CD4-positive, alpha-beta T cell (primary cell): ENCODE measurements around the gene RPS6KA3. TPM values are rescaled to one million over a fixed set of nuclear protein-coding genes. Genes with fewer than 3 reads are reported as not detected.

Experiments
- ATAC-seq: fragments of 200-7000 bp; cut with Tn5 transposase; one replicate; pipeline ENCODE4 v1.10.0; 2022; ENCODE audit warnings: mild to moderate bottlenecking; ENCODE audit not compliant: poor library complexity
- CTCF ChIA-PET: fragments of 350-600 bp; sonication (Branson Sonifier 250); formaldehyde crosslinking; loops from one replicate; lab custom pipeline; 2021; ENCODE audit warnings: antibody characterized with exemption, inconsistent platforms; lab: Charles Lee
- POLR2A ChIA-PET: fragments of 350-600 bp; sonication (Branson Sonifier 250); formaldehyde crosslinking; loops from one replicate; lab custom pipeline; 2021; ENCODE audit warnings: antibody characterized with exemption, inconsistent platforms; lab: Charles Lee
- DNase-seq, 14 experiments: peaks; one replicate each; pipeline ENCODE4 v3.0.0-alpha.2; 2013 to 2020; ENCODE audit warnings: mixed read lengths in 2 of 14
- H3K27ac ChIP-seq, 2 donors: one replicate each; pipeline versions ENCODE4 v1.5.1 to v1.7.0; 2013; ENCODE audit warnings: low read length in 2 of 2, low read depth in 1 of 2, mild to moderate bottlenecking in 1 of 2
- H3K27me3 ChIP-seq, 2 experiments: 1 replicate in 1 of 2; 2 replicates in 1 of 2; pipeline versions ENCODE4 v1.6.1 to v1.7.0; 2013; ENCODE audit warnings: low read length in 2 of 2, control low read depth in 1 of 2, mild to moderate bottlenecking in 1 of 2, moderate library complexity in 1 of 2; ENCODE audit not compliant: insufficient read depth in 2 of 2, control insufficient read depth in 1 of 2
- H3K36me3 ChIP-seq: one replicate; pipeline ENCODE4 v1.6.1; 2013; ENCODE audit warnings: low read length, control low read depth; ENCODE audit not compliant: insufficient read depth
- H3K4me1 ChIP-seq: one replicate; pipeline ENCODE4 v1.6.1; 2013; ENCODE audit warnings: low read length, control low read depth; ENCODE audit not compliant: insufficient read depth
- H3K4me3 ChIP-seq: one replicate; pipeline ENCODE4 v1.5.1; 2013; ENCODE audit warnings: mild to moderate bottlenecking, low read length, moderate library complexity
- H3K9me3 ChIP-seq, 2 experiments: 1 replicate in 1 of 2; 2 replicates in 1 of 2; pipeline versions ENCODE4 v1.6.1 to v1.7.0; 2013; ENCODE audit warnings: low read length in 2 of 2, mild to moderate bottlenecking in 2 of 2, control low read depth in 1 of 2, moderate library complexity in 1 of 2; ENCODE audit not compliant: control insufficient read depth in 1 of 2, insufficient read depth in 1 of 2
- H3K27ac Mint-ChIP-seq: one replicate; pipeline ENCODE4 v1.8.0; 2020; ENCODE audit warnings: mixed read lengths
- H3K27me3 Mint-ChIP-seq: one replicate; pipeline ENCODE4 v1.8.0; 2021; ENCODE audit warnings: mixed read lengths
- H3K36me3 Mint-ChIP-seq: one replicate; pipeline ENCODE4 v1.8.0; 2021; ENCODE audit warnings: low read depth, mixed read lengths
- H3K4me1 Mint-ChIP-seq: one replicate; pipeline ENCODE4 v1.8.0; 2021; ENCODE audit warnings: low read depth, mixed read lengths
- H3K4me3 Mint-ChIP-seq: one replicate; pipeline ENCODE4 v1.8.0; 2020; ENCODE audit warnings: mild to moderate bottlenecking, mixed read lengths
- H3K9me3 Mint-ChIP-seq: one replicate; pipeline ENCODE4 v1.8.0; 2020; ENCODE audit warnings: mixed read lengths
- CTCF ChIP-seq: fragments of 200-600 bp; IDR thresholded peaks from one replicate; pipeline ENCODE4 v1.8.0; 2022; ENCODE audit warnings: antibody characterized with exemption, mild to moderate bottlenecking
- intact Hi-C, 2 experiments: fragments of 100-400 bp; cut with DNase I in 1 of 2; cut with micrococcal nuclease in 1 of 2; formaldehyde crosslinking; loops; one replicate each; pipeline versions ENCODE4 v1.15.1 to v1.9.0; 2023 to 2025; cut with DNase I, micrococcal nuclease
- total RNA-seq, 174 experiments: library from RNA in 2 of 174; stranded (reverse) in 2 of 174; gene quantifications; one replicate each; pipeline ENCODE4 v1.2.3 and lab custom pipeline; 2021 to 2026

RPS6KA3 gene
- total RNA-seq, 2 experiments from 2014 or later: 39.6 to 39.7 TPM

GRCh38 chrX:20144491-20144890 lies 122.2 kb downstream of the RPS6KA3 start:
- Mint-ChIP-seq H3K36me3 (peaks cover 5% of the 10 kb centered on the region), H3K4me3 (no peak overlapping the region), H3K27me3 (no peaks in the 10 kb centered on the region), H3K27ac (no peak overlapping the region), H3K9me3 (no peaks in the 10 kb centered on the region), H3K4me1 (peaks cover 19% of the 10 kb centered on the region)
- Histone ChIP-seq H3K36me3 (peaks cover 2% of the 10 kb centered on the region), H3K27me3 (no peaks in the 10 kb centered on the region), H3K4me3 (no peak overlapping the region), H3K9me3 (no peaks in the 10 kb centered on the region), H3K27ac (no peak overlapping the region), H3K4me1 (peaks cover 7% of the 10 kb centered on the region)
- POLR2A ChIA-PET: no interaction called here
- ATAC-seq (no peak), DNase-seq (peak in 1 of 14 experiments; percentile 8)
- intact Hi-C loops: no loop called here
- CTCF ChIA-PET: no interaction called here
- TF ChIP-seq CTCF: no peak

- Histone ChIP-seq H3K4me1 (peaks cover 13% of the 10 kb centered on the region), H3K36me3 (peaks cover 4% of the 10 kb centered on the region), H3K27me3 (no peaks in the 10 kb centered on the region), H3K27ac (no peak overlapping the region), H3K4me3 (no peak overlapping the region), H3K9me3 (no peaks in the 10 kb centered on the region)
- TF ChIP-seq CTCF: no peak
- peaks cover 28% of the 10 kb centered on the region for H3K4me1 Mint-ChIP-seq
- intact Hi-C loops: loop anchor here in 1 of 2 experiments (2.0 kb wide), 1 partner anchor 121 kb away; no protein-coding TSS in a partner anchor
- H3K27ac Mint-ChIP-seq: no peak overlapping the region
- ATAC-seq (no peak), DNase-seq (no peak)
- CTCF ChIA-PET: no interaction called here
- no peaks in the 10 kb centered on the region for H3K9me3 Mint-ChIP-seq
- H3K36me3 Mint-ChIP-seq: peaks cover 14% of the 10 kb centered on the region
- no peaks in the 10 kb centered on the region for H3K27me3 Mint-ChIP-seq
- H3K4me3 Mint-ChIP-seq: no peak overlapping the region
- POLR2A ChIA-PET: no interaction called here
Measured at GRCh38 chrX:20143561-20143960, 123.1 kb downstream of the RPS6KA3 start.

- no peak overlapping the region for H3K27ac ChIP-seq
- intact Hi-C loops: loop anchor here in 1 of 2 experiments (2.0 kb wide), 1 partner anchor 122 kb away; no protein-coding TSS in a partner anchor
- Mint-ChIP-seq H3K27me3 (no peaks in the 10 kb centered on the region), H3K9me3 (no peaks in the 10 kb centered on the region), H3K4me1 (peaks cover 28% of the 10 kb centered on the region), H3K4me3 (peak overlapping the region; percentile 62), H3K36me3 (peaks cover 17% of the 10 kb centered on the region), H3K27ac (peak overlapping the region; percentile 64)
- no peak for DNase-seq
- ATAC-seq: no peak
- no peaks in the 10 kb centered on the region for H3K9me3 ChIP-seq
- no peak overlapping the region for H3K4me3 ChIP-seq
- H3K27me3 ChIP-seq: no peaks in the 10 kb centered on the region
- H3K4me1 ChIP-seq: peaks cover 13% of the 10 kb centered on the region
- POLR2A ChIA-PET: no interaction called here
- no peak for TF ChIP-seq CTCF
- peaks cover 4% of the 10 kb centered on the region for H3K36me3 ChIP-seq
- CTCF ChIA-PET: no interaction called here
Measured at GRCh38 chrX:20143111-20143510, 123.6 kb downstream of the RPS6KA3 start.
